Heart left ventricle (tissue), 13 donors: Measurements from ENCODE around the gene AXIN1.

Source experiments
- CTCF ChIP-seq, 12 donors: fragments of 200-600 bp; sonication (generic) in 4 of 12; IDR thresholded peaks; one replicate each; pipeline versions ENCODE4 v1.5.0 to v1.8.0; 2018 to 2022; ENCODE audit warnings: antibody characterized with exemption in 12 of 12, mild to moderate bottlenecking in 5 of 12
- POLR2A ChIP-seq, 2 donors: fragments of 450-650 bp; IDR thresholded peaks; one replicate each; pipeline ENCODE4 v1.6.1; 2017; ENCODE audit warnings: antibody characterized with exemption in 2 of 2, mild to moderate bottlenecking in 2 of 2, moderate library complexity in 2 of 2
- donor health status: ischemic (EF 13 %, LVEDD 7.1; RV severe dilation, severe dysfunction).
- donor health status: DM: no; HTN: yes; CAD: no.
- donor health status: DM: no; HTN: no; CAD: no.
- donor health status: ischemic (EF 25% LVEDD 6.9; RV normal size, moderate dysfunction).
- donor health status: ischemic (EF 25% LVEDD 5.7; RV mildly dilated, moderate dysfunction).
- donor health status: ischemic (EF 35%, LVEDD 5.7; RV mildly dilated, moderate dysfunction).
- donor health status: nonischemic (EF 11% LVEDD 7.7; RV severe dilation, severe dysfunction).
- donor health status: DM: yes; HTN: yes; CAD: no.
- donor health status: PGD.
- donor health status: ischemic (EF 29% LVEDD 5.4; RV normal size, mild dysfunction).
- donor health status: nonischemic (EF 23%, LVEDD 6.1; RV moderate dilation, normal function).

- TF ChIP-seq CTCF (IDR thresholded peaks at IDR 0.05) (no peak), POLR2A (IDR thresholded peaks at IDR 0.05) (no peak)
Observed at GRCh38 chr16:373020-373598, 20.6 kb upstream of the AXIN1 start.
